DOHH2 (cell line): ENCODE results near the gene BRCA1.

Experiments used
- H3F3A ChIP-seq: fragments of 200-600 bp; sonication (generic), shearing (Covaris generic); 2 replicates; pipeline ENCODE4 v1.6.0; 2016; ENCODE audit warnings: antibody characterized with exemption, mild to moderate bottlenecking; ENCODE audit not compliant: control insufficient read depth, insufficient read depth
- H3K27ac ChIP-seq: fragments of 200-600 bp; sonication (generic); 2 replicates; pipeline ENCODE4 v1.5.1; 2014; ENCODE audit warnings: low read depth, mild to moderate bottlenecking, low read length, moderate library complexity
- H3K27me3 ChIP-seq: fragments of 200-600 bp; sonication (generic); 2 replicates; pipeline ENCODE4 v1.6.1; 2014; ENCODE audit warnings: mild to moderate bottlenecking, low read length, mixed read lengths; ENCODE audit not compliant: control insufficient read depth
- H3K36me3 ChIP-seq: fragments of 200-600 bp; sonication (generic); 2 replicates; pipeline ENCODE4 v1.6.1; 2014; ENCODE audit warnings: mild to moderate bottlenecking, low read length, moderate library complexity, mixed read lengths; ENCODE audit not compliant: control insufficient read depth
- H3K4me1 ChIP-seq: fragments of 200-600 bp; sonication (generic); 2 replicates; pipeline ENCODE4 v1.6.1; 2014; ENCODE audit warnings: mild to moderate bottlenecking, low read length, mixed read lengths; ENCODE audit not compliant: control insufficient read depth
- H3K4me2 ChIP-seq: fragments of 200-600 bp; sonication (generic); 2 replicates; pipeline ENCODE4 v1.6.0; 2014; ENCODE audit warnings: mild to moderate bottlenecking, low read length, moderate library complexity
- H3K4me3 ChIP-seq: fragments of 200-600 bp; sonication (generic); 2 replicates; pipeline ENCODE4 v1.5.1; 2014; ENCODE audit warnings: mild to moderate bottlenecking, low read length, mixed read lengths
- H3K79me2 ChIP-seq: fragments of 200-600 bp; sonication (generic); 2 replicates; pipeline ENCODE4 v1.6.1; 2014; ENCODE audit warnings: mild to moderate bottlenecking, low read length, mixed read lengths; ENCODE audit not compliant: control insufficient read depth
- H3K9me2 ChIP-seq: fragments of 200-600 bp; sonication (generic); replicated peaks from 2 replicates; pipeline ENCODE4 v1.6.1; 2014; ENCODE audit warnings: mild to moderate bottlenecking, low read length, mixed read lengths; ENCODE audit not compliant: control insufficient read depth
- H3K9me3 ChIP-seq: fragments of 200-600 bp; sonication (generic); 2 replicates; pipeline ENCODE4 v1.6.1; 2014; ENCODE audit warnings: antibody characterized with exemption, low read length, mixed read lengths; ENCODE audit not compliant: control insufficient read depth, insufficient read depth
- H4K20me1 ChIP-seq: fragments of 200-600 bp; sonication (generic); 2 replicates; pipeline ENCODE4 v1.6.0; 2014; ENCODE audit warnings: low read depth, mild to moderate bottlenecking, antibody characterized with exemption, low read length, moderate library complexity; ENCODE audit not compliant: control insufficient read depth, insufficient read depth
- CTCF ChIP-seq: fragments of 200-600 bp; sonication (generic); IDR thresholded peaks from one replicate; pipeline ENCODE4 v1.5.1; 2014; ENCODE audit warnings: antibody characterized with exemption, mild to moderate bottlenecking, low read depth, low read length; ENCODE audit not compliant: poor library complexity, severe bottlenecking
- EZH2phosphoT487 ChIP-seq: fragments of 200-600 bp; sonication (generic); IDR thresholded peaks from 2 replicates; pipeline ENCODE4 v1.6.1; 2017; ENCODE audit warnings: borderline replicate concordance, mild to moderate bottlenecking, antibody characterized with exemption, low read length, moderate library complexity, mixed read lengths

BRCA1 gene

GRCh38 chr17:43025766-43026537 is 99.2 kb downstream of the BRCA1 start:
- Histone ChIP-seq H3F3A (peaks cover 5% of the 10 kb centered on the region; the same call in 1 of the 2 replicates), H4K20me1 (no peaks in the 10 kb centered on the region), H3K27me3 (peaks cover 22% of the 10 kb centered on the region), H3K9me2 (no peaks in the 10 kb centered on the region), H3K9me3 (no peaks in the 10 kb centered on the region), H3K4me3 (no peak overlapping the region), H3K4me2 (no peak overlapping the region), H3K36me3 (no peaks in the 10 kb centered on the region), H3K27ac (no peak overlapping the region), H3K79me2 (no peaks in the 10 kb centered on the region), H3K4me1 (peaks cover 17% of the 10 kb centered on the region)
- TF ChIP-seq EZH2phosphoT487 = no peak
- no peak for TF ChIP-seq CTCF

- Histone ChIP-seq H3K4me2 (peak overlapping the region; percentile 44; the same call in 1 of the 2 replicates), H3K9me2 (no peaks in the 10 kb centered on the region), H3K27me3 (peaks cover 20% of the 10 kb centered on the region), H3K4me3 (peak overlapping the region; percentile 27; the same call in 1 of the 2 replicates), H3K4me1 (peaks cover 18% of the 10 kb centered on the region), H3K36me3 (no peaks in the 10 kb centered on the region), H3K9me3 (no peaks in the 10 kb centered on the region), H3K79me2 (no peaks in the 10 kb centered on the region), H4K20me1 (no peaks in the 10 kb centered on the region), H3K27ac (no peak overlapping the region), H3F3A (peaks cover 5% of the 10 kb centered on the region; the same call in 1 of the 2 replicates)
- TF ChIP-seq CTCF = no peak
- no peak for TF ChIP-seq EZH2phosphoT487
Observed at GRCh38 chr17:43025290-43025657, 99.9 kb downstream of the BRCA1 start.

GRCh38 chr17:43024407-43025289 is 100.5 kb downstream of the BRCA1 start, which contains the start of gene RND2:
Gene RND2, plus strand, starts transcription at chr17:43025231. Its CDS starts 117 bp downstream, at chr17:43025348.
- TF ChIP-seq CTCF (peak; percentile 74), EZH2phosphoT487 (no peak)
- Histone ChIP-seq H3K27ac (no peak within 1 kb of the TSS), H3K4me2 (peak within 1 kb of the TSS; percentile 98)

More at GRCh38 chr17:43024407-43025289, 100.5 kb downstream of the BRCA1 start, which contains the start of gene RND2:
- no peaks in the 10 kb centered on the region for H4K20me1 ChIP-seq
- no peaks in the 10 kb centered on the region for H3K36me3 ChIP-seq
- peaks cover 5% of the 10 kb centered on the region; the same call in 1 of the 2 replicates for H3F3A ChIP-seq
- peak within 1 kb of the TSS; percentile 88 for H3K4me3 ChIP-seq
- H3K4me1 ChIP-seq = peaks cover 18% of the 10 kb centered on the region
- H3K27me3 ChIP-seq = peaks cover 19% of the 10 kb centered on the region
- no peaks in the 10 kb centered on the region for H3K79me2 ChIP-seq
- no peaks in the 10 kb centered on the region for H3K9me3 ChIP-seq
- H3K9me2 ChIP-seq = no peaks in the 10 kb centered on the region
